ENCODE measurements around the gene CILP2.

The CILP2 gene

DNA sequence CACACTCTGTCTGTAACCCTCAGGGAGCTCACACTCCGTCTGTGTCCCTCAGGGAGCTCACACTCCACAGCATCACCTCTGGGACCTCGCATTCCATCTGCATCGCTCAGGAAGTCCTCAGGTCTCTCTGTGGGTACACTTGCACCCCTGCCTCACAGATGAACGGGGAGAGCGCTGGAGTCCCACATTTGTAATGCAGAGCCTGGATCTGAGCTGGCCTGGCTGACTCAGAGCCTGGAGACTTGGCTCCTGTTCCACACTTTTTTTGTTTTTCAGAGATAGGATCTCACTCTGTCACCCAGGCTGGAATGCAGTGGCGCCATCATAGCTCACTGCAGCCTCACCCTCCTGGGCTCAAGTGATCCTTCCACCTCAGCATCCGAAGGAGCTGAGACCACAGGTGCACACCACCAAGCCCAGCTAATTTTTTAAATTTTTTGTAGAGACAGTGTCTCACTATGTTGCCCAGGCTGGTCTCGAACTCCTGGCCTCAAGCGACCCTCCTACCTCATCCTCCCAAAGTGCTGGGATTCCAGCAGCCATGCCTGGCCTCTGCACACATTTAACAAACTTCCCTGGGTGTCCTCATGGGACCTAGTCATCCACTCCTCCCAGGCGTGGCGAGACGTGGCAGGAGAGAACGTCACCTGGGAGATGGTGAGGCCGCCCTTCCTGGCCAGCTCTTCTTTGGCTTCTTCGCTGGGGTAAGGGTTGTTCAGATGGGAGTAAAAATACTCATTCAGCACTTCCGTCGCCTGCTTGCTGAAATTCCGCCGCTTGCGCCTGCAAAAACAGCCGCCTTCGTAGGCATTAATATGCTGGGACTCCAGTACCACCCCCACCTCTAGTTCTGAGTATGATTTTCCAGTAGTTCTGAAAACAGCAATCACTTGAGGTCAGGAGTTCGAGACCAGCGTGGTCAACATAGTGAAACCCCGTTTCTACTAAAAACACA lies 31.0 kb downstream of the CILP2 start:
- DNase-seq = no peak

DNA sequence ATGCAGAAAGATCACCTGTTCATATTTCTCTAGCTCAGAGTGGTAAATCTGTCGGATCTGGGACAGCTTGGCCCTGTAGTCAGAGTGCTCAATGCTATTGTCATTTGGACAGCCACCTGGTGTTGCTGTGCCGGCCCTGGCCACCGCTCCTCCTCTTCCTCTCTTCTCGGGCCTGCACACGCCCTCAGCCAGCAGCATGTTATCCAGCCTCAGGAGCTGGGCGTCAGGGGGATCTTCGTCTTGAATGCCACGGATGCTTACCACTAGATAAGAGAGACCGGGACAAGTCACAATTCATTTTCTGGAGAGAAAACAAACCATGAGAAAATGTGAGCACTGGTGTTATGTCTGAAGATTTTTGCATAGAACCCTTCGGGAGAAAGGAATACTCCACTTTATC lies 32.5 kb downstream of the CILP2 start:
- no peak for DNase-seq

DNA sequence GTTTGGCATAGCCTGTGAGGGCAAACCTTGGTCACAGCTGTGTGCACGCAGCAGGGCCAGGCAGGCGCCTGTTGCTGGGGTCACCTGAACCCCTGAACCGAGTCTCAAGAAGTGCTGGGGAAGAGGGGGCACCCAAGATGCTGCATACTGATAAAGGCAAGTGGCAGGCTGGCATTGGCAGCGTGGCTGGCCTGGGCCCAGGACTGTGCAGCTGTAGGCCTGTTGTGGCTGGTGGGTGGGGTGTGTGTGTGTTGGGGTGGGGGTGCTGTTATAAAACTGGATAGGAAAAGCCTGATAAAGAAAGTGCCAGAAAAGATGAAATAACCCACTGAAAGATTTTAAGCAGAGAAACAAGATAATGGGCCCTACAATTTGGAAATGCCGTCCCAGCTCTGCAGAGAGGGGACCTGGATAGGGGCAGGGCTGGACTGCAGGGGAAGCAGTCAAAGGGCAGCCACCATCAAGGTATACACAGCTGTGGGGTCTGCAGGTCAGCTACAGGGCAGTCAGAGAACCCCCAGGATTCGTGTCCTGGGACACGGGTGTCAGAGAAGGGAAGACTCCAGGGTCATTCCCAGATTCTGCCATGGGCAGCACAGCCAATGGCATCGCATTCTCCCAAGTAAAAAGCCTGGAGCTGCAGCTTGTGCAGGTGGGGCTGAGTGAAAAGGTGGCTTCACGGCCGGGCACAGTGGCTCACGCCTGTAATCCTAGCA lies 33.2 kb downstream of the CILP2 start:
- no peak for DNase-seq

DNA sequence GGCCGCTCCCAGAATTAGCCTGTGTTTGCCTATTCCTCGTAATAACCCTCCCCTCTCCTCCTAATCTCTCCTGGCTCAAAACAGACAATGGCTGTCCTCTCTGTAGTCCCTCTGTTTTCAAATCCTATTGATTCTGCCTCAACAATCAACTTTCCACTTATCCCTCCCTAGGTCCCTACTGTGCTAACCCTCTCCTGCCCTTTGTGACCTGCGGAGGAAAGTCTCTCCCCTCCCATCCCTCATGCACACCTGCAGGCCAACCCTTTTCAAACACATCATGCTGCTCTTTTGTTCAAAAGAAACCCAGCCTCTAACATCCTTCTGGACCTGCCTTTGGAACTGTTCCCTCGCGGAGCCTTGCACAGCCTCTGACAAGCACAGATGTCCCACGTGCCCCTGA lies 37.3 kb downstream of the CILP2 start:
- no peak for DNase-seq

DNA sequence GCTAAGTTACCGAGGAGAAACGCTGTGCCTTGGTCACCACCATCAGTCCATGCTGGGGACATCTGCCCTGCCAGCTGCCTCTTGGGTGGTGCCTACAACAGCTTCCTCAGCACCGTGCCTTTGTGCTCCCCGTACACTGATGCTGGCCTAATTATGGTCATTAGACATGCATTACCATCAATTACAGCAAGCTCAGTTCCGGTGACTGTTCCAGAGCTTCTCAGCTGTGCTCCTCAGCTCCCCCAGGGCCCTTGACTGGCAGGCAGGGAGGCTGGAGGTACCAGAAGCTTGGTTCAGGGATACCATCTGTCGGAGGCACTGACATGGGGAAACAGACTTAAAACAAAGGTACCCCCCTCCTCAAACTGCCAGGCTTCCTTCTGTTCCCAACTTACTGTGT lies 40.2 kb downstream of the CILP2 start:
- no peak for DNase-seq

DNA sequence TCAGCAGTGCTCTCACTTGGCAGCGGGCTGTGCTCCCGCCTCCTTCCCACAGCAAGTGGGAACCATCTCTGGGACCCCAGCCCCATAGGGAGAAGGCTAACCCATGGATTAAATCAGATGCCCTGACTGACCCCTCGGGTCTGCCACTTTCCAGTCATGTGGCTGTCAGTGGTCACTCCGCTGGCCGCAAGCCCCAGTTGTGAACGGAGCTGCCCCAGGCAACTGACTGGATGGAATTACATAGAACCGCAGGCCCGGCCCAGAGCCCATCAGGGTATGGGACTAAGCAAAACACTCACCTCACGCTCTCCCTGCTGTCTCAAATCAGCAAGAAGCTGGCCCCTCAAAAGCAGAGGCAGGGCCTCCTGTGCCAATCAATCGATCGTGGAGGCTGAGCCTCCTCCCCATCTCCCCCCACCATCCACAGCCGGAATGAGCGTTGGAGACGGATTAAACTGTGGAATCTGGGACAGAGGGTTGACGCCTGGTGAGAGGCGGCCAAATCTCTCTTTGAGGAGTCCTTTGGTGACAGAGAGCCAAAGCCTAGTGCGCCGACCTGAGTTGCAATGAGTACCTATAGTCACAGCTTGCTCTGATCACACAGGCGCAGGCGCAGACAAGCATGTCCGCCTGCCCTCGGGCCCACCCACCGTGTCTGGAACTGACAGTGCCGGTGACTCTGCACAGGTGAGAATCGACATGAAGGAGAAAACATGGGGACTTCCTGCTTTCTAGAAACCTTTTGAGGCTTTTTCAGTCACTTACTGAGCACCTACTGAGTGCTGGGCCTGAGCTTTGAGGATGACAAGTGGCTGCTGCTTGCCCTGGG lies 41.7 kb downstream of the CILP2 start:
- no peak for DNase-seq

DNA sequence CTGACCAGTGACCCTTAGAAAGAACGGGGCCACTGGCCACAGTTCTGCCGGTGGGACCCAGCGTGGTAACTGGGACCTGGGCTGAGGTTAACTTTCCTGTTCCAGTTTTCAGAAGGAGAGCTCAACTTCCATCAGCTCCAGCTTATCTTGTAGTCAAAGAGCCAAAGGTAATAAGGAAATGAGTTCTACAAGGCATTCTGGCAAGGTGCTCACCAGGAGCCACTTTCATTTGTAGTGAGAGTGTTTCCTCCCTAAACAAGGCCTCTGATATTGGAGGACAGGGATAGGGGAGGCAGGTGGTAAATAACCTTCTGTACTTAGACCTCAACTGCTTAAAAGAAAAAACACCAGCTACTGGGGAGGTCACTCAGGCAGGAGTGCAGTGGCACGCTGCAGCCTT lies 42.4 kb downstream of the CILP2 start:
- no peak for DNase-seq

DNA sequence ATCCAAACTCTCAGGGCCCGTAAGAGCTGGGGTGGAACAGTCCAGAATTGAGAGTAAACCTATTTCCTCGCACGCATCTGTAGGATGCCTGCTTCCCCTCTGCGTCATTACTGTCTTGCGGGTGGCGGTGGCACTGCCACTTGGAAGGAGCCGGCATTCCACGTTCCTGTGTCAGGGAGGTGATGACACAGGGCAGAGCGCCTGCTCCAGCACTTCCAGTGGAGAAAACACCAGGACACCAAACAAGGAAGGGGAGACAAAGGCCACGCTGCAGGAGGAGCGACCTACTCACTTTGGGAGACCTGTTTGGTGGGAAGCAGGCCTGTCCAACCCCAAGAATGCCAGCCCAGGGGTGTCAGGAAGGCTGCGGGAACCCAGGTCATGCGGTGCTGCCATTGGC lies 43.3 kb downstream of the CILP2 start:
- DNase-seq = no peak

DNA sequence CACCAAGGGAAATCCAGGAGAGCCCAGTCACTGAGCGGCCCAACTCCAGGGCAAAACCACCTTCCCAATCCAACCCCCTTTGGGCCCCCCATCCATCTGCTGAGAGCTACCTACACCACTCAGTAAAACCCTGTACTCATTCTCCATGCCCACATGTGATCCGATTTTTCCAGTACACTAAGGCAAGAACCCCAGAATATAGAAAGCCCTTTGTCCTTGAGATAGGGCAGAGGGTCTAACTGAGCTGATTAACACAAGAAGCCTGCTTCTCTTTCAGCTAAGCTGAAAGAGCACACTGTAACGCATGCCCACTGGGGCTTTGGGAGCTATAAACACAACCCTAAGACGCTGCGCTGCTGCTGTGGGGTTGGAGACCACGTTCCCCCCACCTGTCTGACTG lies 44.4 kb downstream of the CILP2 start:
- DNase-seq = no peak

DNA sequence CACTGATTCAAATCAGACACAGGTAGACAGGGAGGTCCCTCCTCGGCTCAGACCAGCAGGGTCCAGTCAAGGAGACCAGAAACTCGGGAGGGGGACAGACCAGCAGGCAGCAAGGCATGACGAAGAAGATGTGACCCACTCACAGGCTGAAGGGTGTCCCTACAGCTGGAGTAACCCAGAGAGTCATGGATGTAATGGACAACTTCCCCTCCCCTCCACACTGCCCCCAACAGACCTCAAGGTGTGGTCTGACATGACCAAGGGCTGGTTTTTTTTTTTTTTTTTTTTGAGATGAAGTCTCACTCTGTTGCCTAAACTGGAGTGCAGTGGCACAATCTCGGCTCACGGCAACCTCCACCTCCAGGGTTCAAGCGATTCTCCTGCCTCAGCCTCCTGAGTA lies 46.3 kb downstream of the CILP2 start:
- DNase-seq = no peak

DNA sequence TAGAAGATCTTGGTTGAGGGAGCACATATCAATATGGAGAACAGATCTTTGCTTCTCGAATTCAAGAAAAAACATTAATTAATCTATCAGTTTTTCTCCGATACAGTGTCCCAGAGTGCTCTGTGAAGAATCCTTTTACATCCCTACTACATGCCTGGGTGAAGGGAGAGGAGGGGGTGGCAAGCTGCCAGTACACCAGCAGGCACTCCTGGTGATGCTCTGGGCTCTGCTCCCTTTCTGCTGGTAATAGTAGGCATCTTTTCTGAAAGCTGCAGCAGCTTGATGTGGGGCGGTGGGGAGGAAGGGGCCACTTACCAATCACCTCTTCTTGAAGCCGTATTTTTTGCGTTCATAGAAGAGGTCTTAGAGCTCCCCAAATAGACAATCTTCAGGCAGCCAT lies 49.7 kb downstream of the CILP2 start:
- DNase-seq = no peak

DNA sequence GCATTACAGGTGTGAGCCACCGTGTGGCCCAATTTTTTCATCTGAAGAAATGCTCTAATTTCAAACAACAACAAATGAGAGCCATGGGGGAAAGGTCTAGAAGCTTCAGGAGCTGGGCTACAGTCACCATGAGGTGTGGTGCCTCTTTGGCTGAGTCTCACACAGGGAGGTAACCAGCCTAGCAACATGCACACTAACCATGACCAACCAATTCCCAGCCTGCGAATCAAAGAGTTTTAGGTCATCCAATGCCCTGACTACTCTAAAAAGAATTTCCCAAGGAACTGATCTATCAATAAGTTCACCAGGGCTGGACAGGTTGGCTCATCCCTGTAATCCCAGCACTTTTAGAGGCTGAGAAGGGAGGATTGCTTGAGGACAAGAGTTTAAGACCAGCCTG lies 50.5 kb downstream of the CILP2 start:
- no peak for DNase-seq

DNA sequence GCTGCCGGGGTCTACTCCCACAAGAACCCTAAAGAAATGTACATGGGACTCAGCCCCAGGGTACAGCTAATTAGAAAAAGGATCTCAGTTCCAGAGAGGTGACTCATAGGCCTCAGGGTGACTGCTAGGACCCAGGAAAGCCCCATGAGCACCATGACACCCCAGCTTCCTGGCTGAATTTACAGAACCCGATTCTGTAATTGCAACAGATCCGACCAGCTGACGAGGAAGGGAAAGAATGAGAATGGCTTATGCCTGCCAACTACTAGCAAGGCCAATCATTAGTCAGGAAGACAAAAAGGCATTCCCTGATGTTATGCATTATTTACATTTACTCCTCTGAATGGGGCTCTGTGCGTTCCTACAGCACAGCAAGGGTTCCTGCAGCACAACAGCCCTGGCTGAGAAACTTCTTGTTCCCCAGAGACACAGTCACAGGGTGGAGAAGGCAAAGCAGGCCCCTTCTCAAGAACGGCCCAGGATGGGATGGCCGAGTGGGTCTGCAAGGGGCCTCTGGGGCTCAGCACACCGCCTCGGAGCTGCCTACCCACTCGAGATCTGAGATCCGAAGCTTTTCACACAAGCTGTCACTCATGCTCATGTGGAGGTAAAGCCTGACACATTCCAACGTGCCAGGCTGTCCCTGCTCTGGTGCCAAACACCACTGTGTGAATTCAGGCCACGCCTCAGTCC lies 53.2 kb downstream of the CILP2 start:
- DNase-seq = peak; percentile 91 to 97 (median 94)

DNA sequence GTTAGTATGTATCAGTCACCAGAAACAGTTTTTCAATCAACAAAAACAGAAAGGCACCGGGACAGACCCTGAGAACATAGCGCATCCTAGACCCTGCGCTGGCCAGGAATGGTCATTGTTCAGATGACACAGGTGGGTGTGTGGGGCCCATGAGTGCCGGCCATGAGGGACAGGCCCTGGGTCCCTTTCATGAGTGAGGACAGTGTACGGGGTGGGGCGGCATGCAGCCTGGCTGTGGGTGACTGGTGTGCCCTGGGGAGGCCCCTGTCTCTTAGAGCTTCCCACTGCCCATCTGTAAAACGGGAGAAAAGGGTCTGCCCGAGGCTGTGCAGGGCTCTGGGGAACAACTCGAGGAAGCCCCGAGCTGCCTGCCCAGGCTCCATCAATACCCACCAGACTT lies 54.6 kb downstream of the CILP2 start:
- no peak for DNase-seq

DNA sequence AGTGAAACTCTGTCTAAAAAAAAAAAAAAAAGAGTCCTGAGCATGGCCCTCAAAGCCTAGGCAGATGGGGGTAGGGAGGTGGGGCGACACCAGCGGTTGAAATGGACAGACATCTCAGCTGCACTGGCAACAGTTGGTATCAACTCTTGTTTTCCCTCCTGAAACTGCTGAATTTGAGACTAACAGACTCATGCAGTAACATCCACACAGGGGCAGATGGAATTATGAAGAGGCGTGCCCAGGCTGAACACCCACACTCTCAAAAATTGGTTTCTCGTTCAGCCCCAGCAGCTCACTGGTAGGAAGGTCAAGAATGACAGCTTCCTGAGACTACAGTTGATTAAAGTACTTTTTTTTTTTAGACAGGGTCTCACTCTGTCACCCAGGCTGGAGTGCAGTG lies 56.3 kb downstream of the CILP2 start:
- peak; percentile 26 to 71 (median 60) for DNase-seq

DNA sequence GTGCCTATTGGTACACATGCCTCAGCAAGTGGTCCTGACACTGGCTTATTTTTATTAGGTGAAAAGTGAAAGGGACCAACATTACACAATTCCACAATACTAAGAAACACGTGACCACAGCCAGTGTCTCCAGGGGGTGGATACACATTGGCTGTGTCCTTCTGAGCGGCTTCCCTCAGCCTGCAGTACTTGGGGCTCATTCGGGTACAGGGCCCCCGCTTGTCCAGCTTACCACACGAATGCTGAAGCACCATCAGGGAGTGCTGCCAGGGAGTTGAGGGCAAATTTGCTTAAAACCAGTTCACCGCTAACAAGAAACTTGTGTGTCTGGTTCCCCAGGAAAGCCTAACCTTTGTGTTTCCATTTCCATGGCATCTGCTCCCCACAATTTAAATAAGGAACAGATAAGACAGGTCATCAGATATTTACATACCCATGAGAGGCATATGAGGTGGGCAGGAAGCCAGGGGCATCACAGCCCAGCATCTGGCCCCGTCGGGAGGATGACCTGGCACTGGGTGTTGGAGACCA lies 57.2 kb downstream of the CILP2 start:
- DNase-seq = peak; percentile 48 to 73 (median 66)
